Astrocyte (in vitro differentiated cells and primary cell): ENCODE results near the gene GRK6. TPM values are rescaled to one million over a fixed set of nuclear protein-coding genes. Genes with fewer than 3 reads are reported as not detected.

ENCODE experiments used
- DNase-seq: peaks from one replicate; pipeline ENCODE4 v3.0.0-alpha.2; 2010; ENCODE audit warnings: low read depth
- FAIRE-seq: peaks from 2 replicates; lab custom pipeline; 2011; peaks lifted over from hg19 to GRCh38; lab: Jason Lieb, UNC
- H2AFZ ChIP-seq: 2 replicates; pipeline ENCODE4 v1.6.0; 2012; ENCODE audit warnings: low read depth, low read length, inconsistent platforms
- H3K27ac ChIP-seq: 2 replicates; pipeline ENCODE4 v1.5.1; 2011; ENCODE audit warnings: low read depth, low read length, inconsistent platforms
- H3K27me3 ChIP-seq: 2 replicates; pipeline ENCODE4 v1.6.0; 2011; ENCODE audit warnings: low read length, inconsistent platforms; ENCODE audit not compliant: insufficient read depth
- H3K36me3 ChIP-seq: 2 replicates; pipeline ENCODE4 v1.5.1; 2011; ENCODE audit warnings: low read length, inconsistent platforms; ENCODE audit not compliant: insufficient read depth
- H3K4me1 ChIP-seq: 2 replicates; pipeline ENCODE4 v1.5.1; 2011; ENCODE audit warnings: low read length, inconsistent platforms; ENCODE audit not compliant: insufficient read depth
- H3K4me2 ChIP-seq: 2 replicates; pipeline ENCODE4 v1.6.0; 2012; ENCODE audit warnings: low read length, inconsistent platforms
- H3K4me3 ChIP-seq: 2 replicates; pipeline ENCODE4 v1.5.1; 2011; ENCODE audit warnings: low read depth, mild to moderate bottlenecking, low read length, inconsistent platforms; ENCODE audit not compliant: insufficient read depth
- H3K79me2 ChIP-seq: 2 replicates; pipeline ENCODE4 v1.6.0; 2012; ENCODE audit warnings: mild to moderate bottlenecking, low read length, inconsistent platforms; ENCODE audit not compliant: insufficient read depth
- H3K9ac ChIP-seq: 2 replicates; pipeline ENCODE4 v1.6.0; 2012; ENCODE audit warnings: mild to moderate bottlenecking, low read length, inconsistent platforms
- H3K9me3 ChIP-seq: 2 replicates; pipeline ENCODE4 v1.5.1; 2012; ENCODE audit warnings: low read depth, mild to moderate bottlenecking, low read length, inconsistent platforms; ENCODE audit not compliant: insufficient read depth
- H4K20me1 ChIP-seq: 2 replicates; pipeline ENCODE4 v1.6.0; 2012; ENCODE audit warnings: low read length, inconsistent platforms; ENCODE audit not compliant: insufficient read depth
- H3K27ac Mint-ChIP-seq: one replicate; pipeline ENCODE4 v1.8.0; 2021; ENCODE audit warnings: mild to moderate bottlenecking, mixed read lengths; ENCODE audit not compliant: unreplicated experiment
- H3K27me3 Mint-ChIP-seq: one replicate; pipeline ENCODE4 v1.8.0; 2021; ENCODE audit warnings: low read depth, mixed read lengths; ENCODE audit not compliant: unreplicated experiment
- H3K36me3 Mint-ChIP-seq: one replicate; pipeline ENCODE4 v1.8.0; 2021; ENCODE audit warnings: low read depth, mixed read lengths; ENCODE audit not compliant: unreplicated experiment
- H3K4me1 Mint-ChIP-seq: one replicate; pipeline ENCODE4 v1.8.0; 2021; ENCODE audit warnings: low read depth, mixed read lengths; ENCODE audit not compliant: unreplicated experiment
- H3K4me3 Mint-ChIP-seq: one replicate; pipeline ENCODE4 v1.8.0; 2021; ENCODE audit warnings: mild to moderate bottlenecking, moderate library complexity, mixed read lengths; ENCODE audit not compliant: unreplicated experiment
- H3K9me3 Mint-ChIP-seq: one replicate; pipeline ENCODE4 v1.8.0; 2021; ENCODE audit warnings: mild to moderate bottlenecking, mixed read lengths; ENCODE audit not compliant: unreplicated experiment
- CTCF ChIP-seq: IDR thresholded peaks from 2 replicates; pipeline ENCODE4 v1.5.1; 2011; ENCODE audit warnings: low read depth, mild to moderate bottlenecking, inconsistent platforms, low read length, moderate library complexity; ENCODE audit not compliant: insufficient read depth
- EZH2 ChIP-seq: IDR thresholded peaks from 2 replicates; pipeline ENCODE4 v1.6.1; 2012; ENCODE audit warnings: mild to moderate bottlenecking, low read length, inconsistent platforms; ENCODE audit not compliant: insufficient read depth
- total RNA-seq: library from RNA; stranded (reverse); gene quantifications from 2 replicates; pipeline ENCODE4 v1.2.1, GENCODE V29; 2021

Gene GRK6
- total RNA-seq, 1 donor from 2014 or later: 25.9 TPM

- no peak overlapping the region for H2AFZ ChIP-seq
Observed at GRCh38 chr5:177447611-177448243, 21.3 kb downstream of the GRK6 start.

GRCh38 chr5:177448244-177448950 lies 21.9 kb downstream of the GRK6 start:
- no peaks in the 10 kb centered on the region for H3K36me3 ChIP-seq
- H4K20me1 ChIP-seq: peaks cover 47% of the 10 kb centered on the region
- peak overlapping the region; percentile 54 for H3K9ac ChIP-seq
- FAIRE-seq (no peak), DNase-seq (no peak)
- Mint-ChIP-seq H3K9me3 (no peaks in the 10 kb centered on the region), H3K27ac (peak overlapping the region; percentile 24), H3K27me3 (peaks cover 4% of the 10 kb centered on the region), H3K4me1 (peaks cover 19% of the 10 kb centered on the region), H3K36me3 (peaks cover 4% of the 10 kb centered on the region), H3K4me3 (peak overlapping the region; percentile 71)
- H3K9me3 ChIP-seq: no peaks in the 10 kb centered on the region
- H3K79me2 ChIP-seq: no peaks in the 10 kb centered on the region
- no peak overlapping the region for H2AFZ ChIP-seq
- peak overlapping the region; percentile 95 for H3K4me2 ChIP-seq
- no peak overlapping the region for H3K27ac ChIP-seq
- H3K4me1 ChIP-seq: peaks cover 18% of the 10 kb centered on the region
- no peaks in the 10 kb centered on the region for H3K27me3 ChIP-seq
- TF ChIP-seq CTCF: no peak
- TF ChIP-seq EZH2: no peak
- peak overlapping the region; percentile 53 for H3K4me3 ChIP-seq

More at GRCh38 chr5:177447611-177448243, 21.3 kb downstream of the GRK6 start:
- H3K27me3 ChIP-seq: no peaks in the 10 kb centered on the region
- H3K9ac ChIP-seq: peak overlapping the region; percentile 54
- H3K9me3 ChIP-seq: no peaks in the 10 kb centered on the region
- DNase-seq (peak; percentile 60), FAIRE-seq (no peak)
- H3K4me3 ChIP-seq: peak overlapping the region; percentile 53
- no peak overlapping the region for H3K27ac ChIP-seq
- H3K4me1 ChIP-seq: peaks cover 18% of the 10 kb centered on the region
- peaks cover 4% of the 10 kb centered on the region for H3K27me3 Mint-ChIP-seq
- H3K36me3 Mint-ChIP-seq: peaks cover 4% of the 10 kb centered on the region
- no peaks in the 10 kb centered on the region for H3K9me3 Mint-ChIP-seq
- peaks cover 19% of the 10 kb centered on the region for H3K4me1 Mint-ChIP-seq
- peak overlapping the region; percentile 71 for H3K4me3 Mint-ChIP-seq
- no peaks in the 10 kb centered on the region for H3K36me3 ChIP-seq
- H3K4me2 ChIP-seq: peak overlapping the region; percentile 95
- peak overlapping the region; percentile 24 for H3K27ac Mint-ChIP-seq
- TF ChIP-seq EZH2 (no peak), CTCF (no peak)
- H4K20me1 ChIP-seq: peaks cover 40% of the 10 kb centered on the region
- H3K79me2 ChIP-seq: no peaks in the 10 kb centered on the region
